Activated CD8-positive, alpha-beta T cell treated with anti-CD3 and anti-CD28 coated beads for 36 hours (primary cell): ENCODE results near the gene BAZ1B. TPM values are rescaled to one million over a fixed set of nuclear protein-coding genes. Genes with fewer than 3 reads are reported as not detected.
"Not testable (repeated sequence)": the region's sequence is repeated elsewhere in the genome, so short reads cannot be mapped to it uniquely, and the experiment has no call there.

Source experiments
- ATAC-seq: fragments of 200-7000 bp; cut with Tn5 transposase; one replicate; pipeline ENCODE4 v1.10.0; 2021; ENCODE audit warnings: mild to moderate bottlenecking, moderate library complexity
- CTCF ChIA-PET: fragments of 350-600 bp; sonication (Branson Sonifier 250); formaldehyde crosslinking; loops from one replicate; lab custom pipeline; 2021; ENCODE audit warnings: antibody characterized with exemption; lab: Charles Lee
- POLR2A ChIA-PET: fragments of 350-600 bp; sonication (Branson Sonifier 250); formaldehyde crosslinking; loops from one replicate; lab custom pipeline; 2021; ENCODE audit warnings: antibody characterized with exemption; lab: Charles Lee
- DNase-seq: peaks from one replicate; pipeline ENCODE4 v3.0.0-alpha.2; 2020
- H3K27ac Mint-ChIP-seq: one replicate; pipeline ENCODE4 v1.8.0; 2021; ENCODE audit warnings: mild to moderate bottlenecking, mixed read lengths
- H3K27me3 Mint-ChIP-seq: one replicate; pipeline ENCODE4 v1.8.0; 2021; ENCODE audit warnings: mixed read lengths
- H3K36me3 Mint-ChIP-seq: one replicate; pipeline ENCODE4 v1.8.0; 2021; ENCODE audit warnings: low read depth, mixed read lengths
- H3K4me1 Mint-ChIP-seq: one replicate; pipeline ENCODE4 v1.8.0; 2021; ENCODE audit warnings: low read depth, mixed read lengths
- H3K4me3 Mint-ChIP-seq: one replicate; pipeline ENCODE4 v1.8.0; 2021; ENCODE audit warnings: mild to moderate bottlenecking, moderate library complexity, mixed read lengths
- H3K9me3 Mint-ChIP-seq: one replicate; pipeline ENCODE4 v1.8.0; 2021; ENCODE audit warnings: mixed read lengths
- CTCF ChIP-seq: fragments of 200-600 bp; IDR thresholded peaks from one replicate; pipeline ENCODE4 v1.8.0; 2022; ENCODE audit warnings: antibody characterized with exemption, mild to moderate bottlenecking
- intact Hi-C: fragments of 100-400 bp; cut with micrococcal nuclease; formaldehyde crosslinking; loops from one replicate; pipeline ENCODE4 v1.10.0; 2022
- total RNA-seq, 2 experiments: library from RNA; stranded (reverse); gene quantifications; one replicate each; pipeline ENCODE4 v1.2.3, GENCODE V29; 2021

BAZ1B gene
- total RNA-seq, 2 experiments from 2014 or later, result 82.4 to 82.6 TPM

- intact Hi-C loops, result no loop called here
- Mint-ChIP-seq H3K27me3 (peaks cover 3% of the 10 kb centered on the region), H3K9me3 (peaks cover 3% of the 10 kb centered on the region), H3K4me1 (no peaks in the 10 kb centered on the region), H3K36me3 (no peaks in the 10 kb centered on the region), H3K4me3 (no peak overlapping the region), H3K27ac (no peak overlapping the region)
- no peak for ATAC-seq
- ChIA-PET CTCF (no interaction called here), POLR2A (no interaction called here)
- DNase-seq, result no peak
- no peak for TF ChIP-seq CTCF
These were observed 90.9 kb downstream of the BAZ1B start for GRCh38 chr7:73431041-73431835.

- POLR2A ChIA-PET, H3K27ac Mint-ChIP-seq, H3K9me3 Mint-ChIP-seq, H3K4me3 Mint-ChIP-seq, H3K4me1 Mint-ChIP-seq, H3K36me3 Mint-ChIP-seq, H3K27me3 Mint-ChIP-seq, CTCF ChIA-PET, DNase-seq, ATAC-seq, intact Hi-C loops: not testable (repeated sequence)
These were observed 91.6 kb downstream of the BAZ1B start for GRCh38 chr7:73430540-73430939.

GRCh38 chr7:73429622-73430505 is 92.2 kb downstream of the BAZ1B start:
- H3K4me3 Mint-ChIP-seq, result no peak overlapping the region
- no peaks in the 10 kb centered on the region for H3K36me3 Mint-ChIP-seq
- peaks cover 2% of the 10 kb centered on the region for H3K27me3 Mint-ChIP-seq
- ATAC-seq (no peak), DNase-seq (no peak)
- no peak for TF ChIP-seq CTCF
- H3K9me3 Mint-ChIP-seq, result peaks cover 3% of the 10 kb centered on the region
- ChIA-PET POLR2A (no interaction called here), CTCF (no interaction called here)
- no peak overlapping the region for H3K27ac Mint-ChIP-seq
- intact Hi-C loops, result no loop called here
- H3K4me1 Mint-ChIP-seq, result no peaks in the 10 kb centered on the region

GRCh38 chr7:73429215-73429614 is 92.9 kb downstream of the BAZ1B start:
- ATAC-seq, result no peak
- intact Hi-C loops, result no loop called here
- no peak for TF ChIP-seq CTCF
- peaks cover 2% of the 10 kb centered on the region for H3K27me3 Mint-ChIP-seq
- POLR2A ChIA-PET, result no interaction called here
- no peak overlapping the region for H3K27ac Mint-ChIP-seq
- H3K9me3 Mint-ChIP-seq, result no peaks in the 10 kb centered on the region
- no peak for DNase-seq
- no peaks in the 10 kb centered on the region for H3K36me3 Mint-ChIP-seq
- no peak overlapping the region for H3K4me3 Mint-ChIP-seq
- CTCF ChIA-PET, result no interaction called here
- H3K4me1 Mint-ChIP-seq, result no peaks in the 10 kb centered on the region

GRCh38 chr7:73427902-73428787 is 93.9 kb downstream of the BAZ1B start:
- no peaks in the 10 kb centered on the region for H3K36me3 Mint-ChIP-seq
- ChIA-PET POLR2A (no interaction called here), CTCF (no interaction called here)
- ATAC-seq (no peak), DNase-seq (no peak)
- peaks cover 4% of the 10 kb centered on the region for H3K27me3 Mint-ChIP-seq
- no peak for TF ChIP-seq CTCF
- no peak overlapping the region for H3K27ac Mint-ChIP-seq
- intact Hi-C loops, result no loop called here
- H3K9me3 Mint-ChIP-seq, result no peaks in the 10 kb centered on the region
- no peak overlapping the region for H3K4me3 Mint-ChIP-seq
- H3K4me1 Mint-ChIP-seq, result no peaks in the 10 kb centered on the region
